Mesenchymal stem cell (in vitro differentiated cells and primary cell): ENCODE results near the gene CXCR4.

Source experiments
- DNase-seq: peaks from one replicate; pipeline ENCODE4 v3.0.0-alpha.2; 2013
- H2AFZ ChIP-seq: one replicate; pipeline ENCODE4 v1.6.1; 2013; ENCODE audit warnings: low read depth, mild to moderate bottlenecking, control low read depth, inconsistent platforms, low read length, moderate library complexity
- H2AK5ac ChIP-seq: 2 replicates; pipeline ENCODE4 v1.6.1; 2013; ENCODE audit warnings: low read length, moderate library complexity, mild to moderate bottlenecking, inconsistent platforms; ENCODE audit not compliant: severe bottlenecking
- H2BK120ac ChIP-seq: one replicate; pipeline ENCODE4 v1.6.1; 2013; ENCODE audit warnings: low read depth, mild to moderate bottlenecking, inconsistent platforms, low read length, moderate library complexity
- H2BK12ac ChIP-seq, 2 experiments: one replicate each; pipeline ENCODE4 v1.6.1; 2013; ENCODE audit warnings: inconsistent platforms in 2 of 2, low read length in 2 of 2, mild to moderate bottlenecking in 2 of 2, moderate library complexity in 2 of 2, control low read depth in 1 of 2
- H2BK15ac ChIP-seq: one replicate; pipeline ENCODE4 v1.6.1; 2013; ENCODE audit warnings: mild to moderate bottlenecking, low read depth, inconsistent platforms; ENCODE audit not compliant: poor library complexity, severe bottlenecking
- H2BK5ac ChIP-seq: 2 replicates; pipeline ENCODE4 v1.6.1; 2013; ENCODE audit warnings: low read depth, mild to moderate bottlenecking, low read length, control low read depth, inconsistent platforms; ENCODE audit not compliant: poor library complexity, severe bottlenecking
- H3K14ac ChIP-seq, 2 experiments: one replicate each; pipeline ENCODE4 v1.6.1; 2013; ENCODE audit warnings: inconsistent platforms in 2 of 2, low read length in 2 of 2, control low read depth in 1 of 2, mild to moderate bottlenecking in 1 of 2, moderate library complexity in 1 of 2
- H3K18ac ChIP-seq, 2 experiments: one replicate each; pipeline ENCODE4 v1.6.1; 2013; ENCODE audit warnings: inconsistent platforms in 2 of 2, low read length in 2 of 2, control low read depth in 1 of 2, low read depth in 1 of 2, mild to moderate bottlenecking in 1 of 2
- H3K23ac ChIP-seq, 2 experiments: one replicate each; pipeline ENCODE4 v1.6.1; 2013; ENCODE audit warnings: inconsistent platforms in 2 of 2, low read length in 2 of 2, mild to moderate bottlenecking in 2 of 2, moderate library complexity in 2 of 2, control low read depth in 1 of 2
- H3K27ac ChIP-seq: 2 replicates; pipeline ENCODE4 v1.5.1; 2013; ENCODE audit warnings: mild to moderate bottlenecking, moderate library complexity, low read length, control low read depth, inconsistent platforms; ENCODE audit not compliant: poor library complexity, severe bottlenecking
- H3K27me3 ChIP-seq, 2 experiments: 2 replicates each; pipeline versions ENCODE4 v1.6.1 to v1.7.0; 2013; ENCODE audit warnings: low read length in 2 of 2, mild to moderate bottlenecking in 2 of 2, moderate library complexity in 2 of 2, control low read depth in 1 of 2, inconsistent platforms in 1 of 2; ENCODE audit not compliant: control insufficient read depth in 1 of 2, insufficient read depth in 1 of 2
- H3K36me3 ChIP-seq, 2 experiments: 2 replicates each; pipeline versions ENCODE4 v1.6.1 to v1.7.0; 2013; ENCODE audit warnings: low read length in 2 of 2, control low read depth in 1 of 2, inconsistent platforms in 1 of 2, low read depth in 1 of 2, mild to moderate bottlenecking in 1 of 2; ENCODE audit not compliant: insufficient read depth in 2 of 2, control insufficient read depth in 1 of 2
- H3K4ac ChIP-seq, 2 experiments: one replicate each; pipeline ENCODE4 v1.6.1; 2013; ENCODE audit warnings: inconsistent platforms in 2 of 2, low read length in 2 of 2, mild to moderate bottlenecking in 2 of 2, moderate library complexity in 2 of 2, control low read depth in 1 of 2, low read depth in 1 of 2
- H3K4me1 ChIP-seq: 2 replicates; pipeline ENCODE4 v1.6.1; 2013; ENCODE audit warnings: low read depth, low read length, control low read depth; ENCODE audit not compliant: control insufficient read depth, insufficient read depth
- H3K4me2 ChIP-seq: 2 replicates; pipeline ENCODE4 v1.6.1; 2013; ENCODE audit warnings: low read length, mild to moderate bottlenecking, inconsistent platforms; ENCODE audit not compliant: poor library complexity, severe bottlenecking
- H3K4me3 ChIP-seq, 2 experiments: 2 replicates each; pipeline versions ENCODE4 v1.5.1 to v1.7.0; 2013; ENCODE audit warnings: low read length in 2 of 2, mild to moderate bottlenecking in 2 of 2, control low read depth in 1 of 2, low read depth in 1 of 2; ENCODE audit not compliant: insufficient read depth in 1 of 2
- H3K79me1 ChIP-seq: replicated peaks from 2 replicates; pipeline ENCODE4 v1.6.1; 2013; ENCODE audit warnings: mild to moderate bottlenecking, control low read depth, low read length, inconsistent platforms; ENCODE audit not compliant: poor library complexity, severe bottlenecking
- H3K9ac ChIP-seq: 2 replicates; pipeline ENCODE4 v1.7.0; 2013; ENCODE audit warnings: mild to moderate bottlenecking, low read length, moderate library complexity
- H3K9me3 ChIP-seq: 2 replicates; pipeline ENCODE4 v1.7.0; 2013; ENCODE audit warnings: mild to moderate bottlenecking, low read length; ENCODE audit not compliant: control insufficient read depth
- H4K8ac ChIP-seq: one replicate; pipeline ENCODE4 v1.6.1; 2013; ENCODE audit warnings: inconsistent platforms, mild to moderate bottlenecking, low read length, moderate library complexity
- H4K91ac ChIP-seq: one replicate; pipeline ENCODE4 v1.6.1; 2013; ENCODE audit warnings: mild to moderate bottlenecking, low read length, inconsistent platforms
- whole genome bisulfite sequencing: methylation state at CpG from one replicate; pipeline ENCODE4 v1.1.7; 2013; ENCODE audit warnings: mixed read lengths; 5-methylcytosine and 5-hydroxymethylcytosine counted together

The CXCR4 gene

DNA sequence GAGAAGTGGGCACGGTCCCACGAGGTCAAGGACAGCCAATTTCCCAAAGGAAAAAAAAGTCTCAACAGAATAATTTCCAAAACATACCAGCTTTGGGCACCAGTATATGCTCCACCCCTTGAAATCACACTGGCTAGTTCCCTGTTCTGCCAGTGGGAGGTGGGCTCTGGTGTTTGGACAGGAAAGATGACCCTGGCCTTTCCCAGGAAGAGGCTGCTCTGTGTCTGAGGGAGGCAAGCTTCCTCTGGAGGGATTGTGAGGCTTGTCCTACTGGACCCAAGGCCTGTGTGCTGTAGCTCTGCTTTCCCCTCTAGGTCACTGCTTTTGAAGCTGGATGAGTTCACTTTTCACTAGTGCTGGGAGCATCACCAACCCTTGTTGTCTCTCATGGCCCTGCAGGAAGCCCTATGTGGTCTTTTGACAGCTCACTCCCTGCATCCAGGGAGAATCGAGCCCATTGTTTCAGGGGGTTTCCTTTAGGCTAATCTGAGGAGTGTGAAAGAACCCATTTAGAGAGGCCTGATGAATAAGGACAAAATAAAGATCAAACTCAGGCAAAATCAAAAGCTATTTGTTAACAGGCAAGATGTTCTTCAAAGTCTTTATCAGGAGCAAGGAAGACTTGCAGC is 36.3 kb downstream of the CXCR4 start:
- WGBS = 90% methylated on average over 2 of the region's 3 CpGs
- H3K4me1 ChIP-seq = no peaks in the 10 kb centered on the region

DNA sequence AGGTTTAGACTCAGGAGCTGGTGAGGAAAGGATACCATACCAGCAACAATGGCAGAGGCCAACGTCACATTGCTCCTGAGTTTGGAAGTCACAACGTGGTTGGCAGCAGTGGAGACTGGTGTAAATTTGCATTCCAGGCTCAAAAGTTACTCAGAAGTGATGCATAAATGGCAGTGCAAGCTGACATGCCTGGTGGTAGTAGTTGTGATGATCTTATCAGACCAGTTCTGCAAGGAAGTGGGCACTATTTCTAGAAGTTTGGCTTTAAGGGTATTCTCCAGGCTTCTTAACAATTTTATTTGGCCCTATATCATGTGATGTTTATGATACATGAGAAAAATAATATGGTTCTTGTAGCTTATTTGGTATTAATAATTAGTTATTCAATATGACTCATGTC is 37.8 kb downstream of the CXCR4 start:
- peaks cover 3 to 8% of the 10 kb centered on the region in 2 experiments for H3K27me3 ChIP-seq
- no peak overlapping the region for H3K9ac ChIP-seq
- H3K4me2 ChIP-seq = no peak overlapping the region
- no peaks in the 10 kb centered on the region for H3K4me1 ChIP-seq
- H3K27ac ChIP-seq = no peak overlapping the region
- no peak overlapping the region for H2BK5ac ChIP-seq
- H4K8ac ChIP-seq = no peak overlapping the region
- H3K18ac ChIP-seq = no peak overlapping the region
- H2AK5ac ChIP-seq = no peak overlapping the region
- no peak overlapping the region for H3K4me3 ChIP-seq
- H3K9me3 ChIP-seq = no peaks in the 10 kb centered on the region
- no peak overlapping the region for H3K14ac ChIP-seq
- no peak overlapping the region for H4K91ac ChIP-seq
- H2BK12ac ChIP-seq = no peak overlapping the region
- DNase-seq = no peak
- 81% methylated on average over 2 of the region's 2 CpGs for WGBS
- no peaks in the 10 kb centered on the region for H3K36me3 ChIP-seq
- no peak overlapping the region for H2BK120ac ChIP-seq
- H3K23ac ChIP-seq = no peak overlapping the region
- no peak overlapping the region for H3K4ac ChIP-seq
- H2BK15ac ChIP-seq = no peak overlapping the region
- H3K79me1 ChIP-seq = no peaks in the 10 kb centered on the region
- no peak overlapping the region for H2AFZ ChIP-seq

More for the DNA sequence above, 36.3 kb downstream of the CXCR4 start:
- no peak for DNase-seq
- no peak overlapping the region for H3K14ac ChIP-seq
- H3K18ac ChIP-seq = no peak overlapping the region
- no peak overlapping the region for H2BK120ac ChIP-seq
- H3K9ac ChIP-seq = no peak overlapping the region
- H2AK5ac ChIP-seq = no peak overlapping the region
- H4K8ac ChIP-seq = no peak overlapping the region
- H2AFZ ChIP-seq = no peak overlapping the region
- H3K4me2 ChIP-seq = no peak overlapping the region
- H3K79me1 ChIP-seq = no peaks in the 10 kb centered on the region
- no peak overlapping the region for H2BK5ac ChIP-seq
- no peak overlapping the region for H2BK15ac ChIP-seq
- no peak overlapping the region for H3K27ac ChIP-seq
- peaks cover 3 to 8% of the 10 kb centered on the region in 2 experiments for H3K27me3 ChIP-seq
- no peak overlapping the region for H3K23ac ChIP-seq
- no peaks in the 10 kb centered on the region for H3K36me3 ChIP-seq
- H2BK12ac ChIP-seq = no peak overlapping the region
- no peak overlapping the region for H3K4ac ChIP-seq
- no peaks in the 10 kb centered on the region for H3K9me3 ChIP-seq
- no peak overlapping the region for H3K4me3 ChIP-seq
- H4K91ac ChIP-seq = no peak overlapping the region

DNA sequence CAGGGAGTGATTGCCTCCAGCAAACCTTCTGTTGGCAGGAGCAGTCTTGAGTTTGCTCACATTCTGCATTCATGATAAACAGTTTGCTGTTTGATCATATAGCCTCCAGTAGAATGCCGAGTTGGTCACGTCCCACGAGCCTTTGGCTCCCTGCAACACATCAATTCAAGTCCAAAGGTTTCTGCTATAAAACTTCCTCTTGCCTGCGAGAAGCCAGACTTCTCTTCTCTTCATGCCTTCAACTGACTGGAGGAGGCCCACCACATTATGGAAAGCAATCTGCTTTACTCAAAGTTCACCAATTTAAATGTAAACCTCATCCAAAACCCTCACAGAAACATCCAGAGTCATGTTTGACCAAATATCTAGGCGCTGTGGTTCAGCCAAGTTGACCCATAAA is 40.8 kb downstream of the CXCR4 start:
- H3K4me3 ChIP-seq = no peak overlapping the region
- no peak overlapping the region for H2BK120ac ChIP-seq
- H3K9me3 ChIP-seq = no peaks in the 10 kb centered on the region
- H2BK15ac ChIP-seq = no peak overlapping the region
- H3K4ac ChIP-seq = no peak overlapping the region
- no peak overlapping the region for H3K18ac ChIP-seq
- H3K27me3 ChIP-seq = peaks cover 3 to 8% of the 10 kb centered on the region in 2 experiments
- H3K23ac ChIP-seq = no peak overlapping the region
- H4K91ac ChIP-seq = no peak overlapping the region
- no peak overlapping the region for H3K27ac ChIP-seq
- no peak overlapping the region for H3K9ac ChIP-seq
- 89% methylated on average over 5 of the region's 5 CpGs for WGBS
- H3K4me2 ChIP-seq = no peak overlapping the region
- no peak overlapping the region for H4K8ac ChIP-seq
- no peak overlapping the region for H2BK12ac ChIP-seq
- no peak for DNase-seq
- H3K4me1 ChIP-seq = no peaks in the 10 kb centered on the region
- H2AFZ ChIP-seq = no peak overlapping the region
- H3K36me3 ChIP-seq = no peaks in the 10 kb centered on the region
- no peak overlapping the region for H3K14ac ChIP-seq
- no peaks in the 10 kb centered on the region for H3K79me1 ChIP-seq
- H2AK5ac ChIP-seq = no peak overlapping the region
- H2BK5ac ChIP-seq = no peak overlapping the region

DNA sequence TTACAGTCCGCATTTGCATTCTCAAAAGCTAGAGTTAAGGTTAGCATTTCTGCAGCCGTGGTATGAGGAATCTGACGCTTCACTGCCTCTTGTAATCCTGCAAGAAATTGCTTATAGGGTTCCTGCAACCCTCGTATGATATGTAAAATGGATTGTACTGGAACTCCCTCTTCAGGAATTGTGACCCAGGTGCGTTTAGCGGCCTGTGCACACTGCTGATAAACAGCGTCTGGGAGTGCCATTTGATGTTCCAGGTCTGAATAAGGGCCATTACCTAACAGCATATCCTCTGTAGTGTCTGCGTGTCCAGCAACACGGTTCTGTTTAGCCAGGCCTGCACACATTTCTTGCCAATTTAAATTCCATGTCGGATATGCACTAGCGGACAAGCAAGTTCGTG is 42.5 kb downstream of the CXCR4 start:
- Histone ChIP-seq H4K91ac (no peak overlapping the region), H3K4me1 (no peaks in the 10 kb centered on the region), H3K36me3 (no peaks in the 10 kb centered on the region), H3K9me3 (no peaks in the 10 kb centered on the region), H3K18ac (no peak overlapping the region), H3K79me1 (no peaks in the 10 kb centered on the region), H3K27ac (no peak overlapping the region), H3K9ac (no peak overlapping the region), H3K4me3 (no peak overlapping the region), H2AFZ (no peak overlapping the region), H3K4ac (no peak overlapping the region), H3K14ac (no peak overlapping the region), H2BK15ac (no peak overlapping the region), H3K4me2 (no peak overlapping the region), H2BK12ac (no peak overlapping the region), H4K8ac (no peak overlapping the region), H3K27me3 (peaks cover 3 to 8% of the 10 kb centered on the region in 2 experiments), H2AK5ac (no peak overlapping the region), H2BK5ac (no peak overlapping the region), H2BK120ac (no peak overlapping the region), H3K23ac (no peak overlapping the region)
- 90% methylated on average over 12 of the region's 12 CpGs for WGBS
- DNase-seq = no peak
